ENCODE results near the gene SLC25A1.

DNA sequence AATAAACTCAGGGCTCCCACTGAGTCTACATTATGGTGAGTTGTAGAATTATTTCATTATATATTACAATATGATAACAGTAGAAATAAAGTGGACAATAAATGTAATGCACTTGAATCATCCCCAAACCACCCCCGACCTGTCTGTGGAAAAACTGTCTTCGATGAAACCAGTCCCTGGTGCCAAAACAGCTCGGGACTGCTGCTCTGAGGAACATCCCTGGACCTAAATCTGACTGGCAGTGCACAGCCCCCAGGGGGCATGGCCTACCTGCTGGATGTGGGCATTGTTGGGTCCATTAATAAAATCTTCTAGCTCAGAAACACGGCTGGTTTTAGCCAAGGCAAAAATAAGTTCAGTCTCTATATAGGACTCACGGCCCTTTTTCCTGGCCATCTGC, 29.3 kb upstream of the SLC25A1 start:
- TF ChIP-seq POLR2A (IDR thresholded peaks at IDR 0.05; ENCODE audit: low read length): no peak
- TF ChIP-seq, protein P1, sequence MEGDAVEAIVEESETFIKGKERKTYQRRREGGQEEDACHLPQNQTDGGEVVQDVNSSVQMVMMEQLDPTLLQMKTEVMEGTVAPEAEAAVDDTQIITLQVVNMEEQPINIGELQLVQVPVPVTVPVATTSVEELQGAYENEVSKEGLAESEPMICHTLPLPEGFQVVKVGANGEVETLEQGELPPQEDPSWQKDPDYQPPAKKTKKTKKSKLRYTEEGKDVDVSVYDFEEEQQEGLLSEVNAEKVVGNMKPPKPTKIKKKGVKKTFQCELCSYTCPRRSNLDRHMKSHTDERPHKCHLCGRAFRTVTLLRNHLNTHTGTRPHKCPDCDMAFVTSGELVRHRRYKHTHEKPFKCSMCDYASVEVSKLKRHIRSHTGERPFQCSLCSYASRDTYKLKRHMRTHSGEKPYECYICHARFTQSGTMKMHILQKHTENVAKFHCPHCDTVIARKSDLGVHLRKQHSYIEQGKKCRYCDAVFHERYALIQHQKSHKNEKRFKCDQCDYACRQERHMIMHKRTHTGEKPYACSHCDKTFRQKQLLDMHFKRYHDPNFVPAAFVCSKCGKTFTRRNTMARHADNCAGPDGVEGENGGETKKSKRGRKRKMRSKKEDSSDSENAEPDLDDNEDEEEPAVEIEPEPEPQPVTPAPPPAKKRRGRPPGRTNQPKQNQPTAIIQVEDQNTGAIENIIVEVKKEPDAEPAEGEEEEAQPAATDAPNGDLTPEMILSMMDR (IDR thresholded peaks at IDR 0.05): no peak
- TF ChIP-seq RFX5 (IDR thresholded peaks at IDR 0.05): no peak
- no peak for TF ChIP-seq NR3C1 (IDR thresholded peaks at IDR 0.05)
- no peak for TF ChIP-seq ZFP36 (IDR thresholded peaks at IDR 0.05; ENCODE audit: borderline replicate concordance, partially characterized antibody)
- no peak for TF ChIP-seq JUN (IDR thresholded peaks at IDR 0.05)
- TF ChIP-seq BCL3 (IDR thresholded peaks at IDR 0.05): no peak
- no peak for TF ChIP-seq RCOR1 (IDR thresholded peaks at IDR 0.05; ENCODE audit: low read depth, low read length)

All from A549 (cell line).